Measurements from ENCODE around the gene DAG1.
"Not testable (repeated sequence)": the region's sequence is repeated elsewhere in the genome, so short reads cannot be mapped to it uniquely, and the experiment has no call there.

DAG1 gene

GRCh38 chr3:49489247-49489646 is 19.2 kb downstream of the DAG1 start:
- TF ChIP-seq, protein P1, sequence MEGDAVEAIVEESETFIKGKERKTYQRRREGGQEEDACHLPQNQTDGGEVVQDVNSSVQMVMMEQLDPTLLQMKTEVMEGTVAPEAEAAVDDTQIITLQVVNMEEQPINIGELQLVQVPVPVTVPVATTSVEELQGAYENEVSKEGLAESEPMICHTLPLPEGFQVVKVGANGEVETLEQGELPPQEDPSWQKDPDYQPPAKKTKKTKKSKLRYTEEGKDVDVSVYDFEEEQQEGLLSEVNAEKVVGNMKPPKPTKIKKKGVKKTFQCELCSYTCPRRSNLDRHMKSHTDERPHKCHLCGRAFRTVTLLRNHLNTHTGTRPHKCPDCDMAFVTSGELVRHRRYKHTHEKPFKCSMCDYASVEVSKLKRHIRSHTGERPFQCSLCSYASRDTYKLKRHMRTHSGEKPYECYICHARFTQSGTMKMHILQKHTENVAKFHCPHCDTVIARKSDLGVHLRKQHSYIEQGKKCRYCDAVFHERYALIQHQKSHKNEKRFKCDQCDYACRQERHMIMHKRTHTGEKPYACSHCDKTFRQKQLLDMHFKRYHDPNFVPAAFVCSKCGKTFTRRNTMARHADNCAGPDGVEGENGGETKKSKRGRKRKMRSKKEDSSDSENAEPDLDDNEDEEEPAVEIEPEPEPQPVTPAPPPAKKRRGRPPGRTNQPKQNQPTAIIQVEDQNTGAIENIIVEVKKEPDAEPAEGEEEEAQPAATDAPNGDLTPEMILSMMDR (IDR thresholded peaks at IDR 0.05; ENCODE audit: borderline replicate concordance, insufficient read depth, low read depth, low read length), result no peak
- H3K4me3 ChIP-seq (ENCODE audit: low read depth, low read length), result no peak overlapping the region

- no peak overlapping the region for H3K4me3 ChIP-seq (ENCODE audit: low read depth, low read length)
- TF ChIP-seq, protein P1 (IDR thresholded peaks at IDR 0.05; ENCODE audit: borderline replicate concordance, insufficient read depth, low read depth, low read length), result no peak
Measured at GRCh38 chr3:49492969-49493368, 22.9 kb downstream of the DAG1 start.

- TF ChIP-seq, protein P1 (IDR thresholded peaks at IDR 0.05; ENCODE audit: borderline replicate concordance, insufficient read depth, low read depth, low read length), result no peak
- no peak overlapping the region for H3K4me3 ChIP-seq (ENCODE audit: low read depth, low read length)
Measured at GRCh38 chr3:49493901-49494300, 23.8 kb downstream of the DAG1 start.

GRCh38 chr3:49495023-49495422 is 25.0 kb downstream of the DAG1 start:
- TF ChIP-seq, protein P1 (IDR thresholded peaks at IDR 0.05; ENCODE audit: borderline replicate concordance, insufficient read depth, low read depth, low read length), result no peak

GRCh38 chr3:49496845-49497244 is 26.8 kb downstream of the DAG1 start:
- not testable (repeated sequence) for H3K4me3 ChIP-seq (ENCODE audit: low read depth, low read length)

More at GRCh38 chr3:49495023-49495422, 25.0 kb downstream of the DAG1 start:
- no peak overlapping the region for H3K4me3 ChIP-seq (ENCODE audit: low read depth, low read length)

- H3K4me3 ChIP-seq (ENCODE audit: low read depth, low read length), result no peak overlapping the region
- TF ChIP-seq, protein P1 (IDR thresholded peaks at IDR 0.05; ENCODE audit: borderline replicate concordance, insufficient read depth, low read depth, low read length), result no peak
Measured at GRCh38 chr3:49497606-49498005, 27.5 kb downstream of the DAG1 start.

GRCh38 chr3:49498239-49498638 is 28.2 kb downstream of the DAG1 start:
- TF ChIP-seq, protein P1 (IDR thresholded peaks at IDR 0.05; ENCODE audit: borderline replicate concordance, insufficient read depth, low read depth, low read length), result no peak
- no peak overlapping the region for H3K4me3 ChIP-seq (ENCODE audit: low read depth, low read length)

- TF ChIP-seq, protein P1 (IDR thresholded peaks at IDR 0.05; ENCODE audit: borderline replicate concordance, insufficient read depth, low read depth, low read length), result no peak
- no peak overlapping the region for H3K4me3 ChIP-seq (ENCODE audit: low read depth, low read length)
Measured at GRCh38 chr3:49498648-49499047, 28.6 kb downstream of the DAG1 start.

Measured in GM12875 (cell line).